ENCODE data around the gene FAM131B. TPM values are rescaled to one million over a fixed set of nuclear protein-coding genes. Genes with fewer than 3 reads are reported as not detected.

Gene FAM131B
- total and polyA plus RNA-seq, 2 of the 8 experiments (the other 6 are each of a cell fraction or from before 2014, with no cell fraction given): 23.1 to 38.2 TPM

DNA sequence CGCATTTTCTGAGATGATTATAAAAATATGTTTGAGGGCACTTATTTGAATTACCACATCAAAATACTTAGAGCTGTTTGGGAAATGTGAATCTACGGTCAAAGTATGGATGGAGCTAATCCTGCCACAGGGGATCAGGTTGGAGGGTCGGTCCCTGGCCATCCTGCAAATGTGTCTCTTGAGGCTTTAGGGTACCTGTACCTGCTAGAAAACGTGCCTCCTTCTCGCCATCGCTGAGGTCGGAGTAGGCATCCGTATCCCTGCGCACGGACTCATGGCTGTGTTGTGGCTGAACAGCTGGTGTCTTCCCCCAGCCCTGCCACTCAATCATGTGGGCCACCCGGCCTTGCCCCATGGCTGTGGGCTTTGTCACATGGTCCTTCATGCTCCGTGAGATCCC lies 3.9 kb downstream of the FAM131B start (continued):
- no peak for TF ChIP-seq CHD7 (IDR thresholded peaks at IDR 0.05; ENCODE audit: insufficient replicate concordance, low read length)
- TF ChIP-seq E2F6 (IDR thresholded peaks at IDR 0.05): no peak
- no peak for TF ChIP-seq CBX5 (IDR thresholded peaks at IDR 0.05; ENCODE audit: low read depth, low read length)
- no peak for TF ChIP-seq CHD1 (IDR thresholded peaks at IDR 0.05; ENCODE audit: low read depth, low read length)
- TF ChIP-seq HDAC2 (IDR thresholded peaks at IDR 0.05; ENCODE audit: borderline replicate concordance in 1 of 2, low read depth in 2 of 2, low read length in 2 of 2): no peak
- no peak for TF ChIP-seq RNF2 (IDR thresholded peaks at IDR 0.05; ENCODE audit: borderline replicate concordance, low read depth, low read length, missing control alignments, poor library complexity, severe bottlenecking)
- TF ChIP-seq TEAD4 (IDR thresholded peaks at IDR 0.05; ENCODE audit: low read depth, low read length): no peak
- TF ChIP-seq, protein P1, sequence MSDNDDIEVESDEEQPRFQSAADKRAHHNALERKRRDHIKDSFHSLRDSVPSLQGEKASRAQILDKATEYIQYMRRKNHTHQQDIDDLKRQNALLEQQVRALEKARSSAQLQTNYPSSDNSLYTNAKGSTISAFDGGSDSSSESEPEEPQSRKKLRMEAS (IDR thresholded peaks at IDR 0.05): no peak
- no peak for TF ChIP-seq SIX5 (IDR thresholded peaks at IDR 0.05; ENCODE audit: low read depth, low read length)
- TF ChIP-seq SIRT6 (IDR thresholded peaks at IDR 0.05; ENCODE audit: low read length): no peak
- TF ChIP-seq SP1 (IDR thresholded peaks at IDR 0.05; ENCODE audit: low read depth, low read length): no peak
